WERI-Rb-1 (cell line): ENCODE results near the gene MPC1.
A peak's percentile ranks its signal among the peaks of the same experiment; 100 is the strongest.
"Not testable (repeated sequence)": the region's sequence is repeated elsewhere in the genome, so short reads cannot be mapped to it uniquely, and the experiment has no call there.

ENCODE experiments used
- DNase-seq: peaks from one replicate; pipeline ENCODE4 v3.0.0-alpha.2; 2020
- H3K27ac ChIP-seq: fragments of 250-450 bp; sonication (Bioruptor Pico); 2 replicates; pipeline ENCODE4 v1.5.1; 2020; ENCODE audit warnings: mild to moderate bottlenecking, moderate library complexity
- H3K27me3 ChIP-seq: fragments of 250-450 bp; sonication (Bioruptor Pico); 2 replicates; pipeline ENCODE4 v1.5.1; 2021; ENCODE audit warnings: mild to moderate bottlenecking, low read depth, moderate library complexity; ENCODE audit not compliant: insufficient read depth, severe bottlenecking
- H3K36me3 ChIP-seq: fragments of 250-450 bp; sonication (Bioruptor Pico); 2 replicates; pipeline ENCODE4 v1.5.1; 2020; ENCODE audit warnings: mild to moderate bottlenecking, moderate library complexity
- H3K4me3 ChIP-seq: 2 replicates; pipeline ENCODE4 v1.5.1; 2011; ENCODE audit warnings: low read depth, mild to moderate bottlenecking, control low read depth, low read length
- H3K9me3 ChIP-seq: fragments of 250-450 bp; sonication (Bioruptor Pico); 2 replicates; pipeline ENCODE4 v1.5.1; 2021; ENCODE audit warnings: mild to moderate bottlenecking, moderate library complexity; ENCODE audit not compliant: severe bottlenecking
- TF ChIP-seq, protein P1 (sequence below): IDR thresholded peaks from 2 replicates; pipeline ENCODE4 v1.5.1; 2011; ENCODE audit warnings: low read depth, mild to moderate bottlenecking, control low read depth, inconsistent platforms, low read length

Gene MPC1

DNA sequence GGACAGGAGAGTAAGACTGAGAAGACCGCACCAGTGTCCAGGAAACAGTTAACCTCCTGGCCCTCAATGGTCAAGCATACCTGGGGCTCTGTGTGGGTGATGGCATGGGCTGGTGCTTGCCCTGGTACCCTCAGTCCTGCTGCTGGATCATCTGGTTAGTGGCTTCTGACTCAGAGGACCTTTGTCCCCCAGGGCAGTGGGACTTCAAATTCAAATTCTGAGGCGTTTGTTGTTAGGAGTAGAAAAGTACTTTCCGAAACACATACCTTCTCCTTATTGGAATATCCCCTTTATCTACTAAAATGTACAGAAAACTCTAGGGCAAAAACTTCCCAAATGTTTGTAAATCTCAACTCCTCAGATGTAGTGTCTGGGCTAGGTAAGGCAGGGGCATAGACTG is 36.3 kb downstream of the MPC1 start:
- peaks cover 2% of the 10 kb centered on the region; the same call in 1 of the 2 replicates for H3K36me3 ChIP-seq
- TF ChIP-seq, protein P1, sequence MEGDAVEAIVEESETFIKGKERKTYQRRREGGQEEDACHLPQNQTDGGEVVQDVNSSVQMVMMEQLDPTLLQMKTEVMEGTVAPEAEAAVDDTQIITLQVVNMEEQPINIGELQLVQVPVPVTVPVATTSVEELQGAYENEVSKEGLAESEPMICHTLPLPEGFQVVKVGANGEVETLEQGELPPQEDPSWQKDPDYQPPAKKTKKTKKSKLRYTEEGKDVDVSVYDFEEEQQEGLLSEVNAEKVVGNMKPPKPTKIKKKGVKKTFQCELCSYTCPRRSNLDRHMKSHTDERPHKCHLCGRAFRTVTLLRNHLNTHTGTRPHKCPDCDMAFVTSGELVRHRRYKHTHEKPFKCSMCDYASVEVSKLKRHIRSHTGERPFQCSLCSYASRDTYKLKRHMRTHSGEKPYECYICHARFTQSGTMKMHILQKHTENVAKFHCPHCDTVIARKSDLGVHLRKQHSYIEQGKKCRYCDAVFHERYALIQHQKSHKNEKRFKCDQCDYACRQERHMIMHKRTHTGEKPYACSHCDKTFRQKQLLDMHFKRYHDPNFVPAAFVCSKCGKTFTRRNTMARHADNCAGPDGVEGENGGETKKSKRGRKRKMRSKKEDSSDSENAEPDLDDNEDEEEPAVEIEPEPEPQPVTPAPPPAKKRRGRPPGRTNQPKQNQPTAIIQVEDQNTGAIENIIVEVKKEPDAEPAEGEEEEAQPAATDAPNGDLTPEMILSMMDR: no peak
- no peak for DNase-seq
- H3K27me3 ChIP-seq: no peaks in the 10 kb centered on the region
- no peak overlapping the region for H3K4me3 ChIP-seq
- no peak overlapping the region for H3K27ac ChIP-seq
- H3K9me3 ChIP-seq: peaks cover 7% of the 10 kb centered on the region

GRCh38 chr6:166345672-166346071 is 37.1 kb downstream of the MPC1 start:
- H3K4me3 ChIP-seq, H3K27ac ChIP-seq, DNase-seq, H3K27me3 ChIP-seq, H3K9me3 ChIP-seq, H3K36me3 ChIP-seq: not testable (repeated sequence)

GRCh38 chr6:166344921-166345320 is 37.8 kb downstream of the MPC1 start:
- DNase-seq: peak; percentile 36
- H3K36me3 ChIP-seq, H3K9me3 ChIP-seq, H3K4me3 ChIP-seq, H3K27me3 ChIP-seq: not testable (repeated sequence)
- peak overlapping the region; percentile 43 for H3K27ac ChIP-seq

- H3K4me3 ChIP-seq: no peak overlapping the region
- peak overlapping the region; percentile 43; the same call in 1 of the 2 replicates for H3K27ac ChIP-seq
- no peak for DNase-seq
- H3K9me3 ChIP-seq: no peaks in the 10 kb centered on the region
- H3K36me3 ChIP-seq: peaks cover 14% of the 10 kb centered on the region
- no peaks in the 10 kb centered on the region for H3K27me3 ChIP-seq
- TF ChIP-seq, protein P1: no peak
Measured at GRCh38 chr6:166344240-166344639, 38.5 kb downstream of the MPC1 start.

DNA sequence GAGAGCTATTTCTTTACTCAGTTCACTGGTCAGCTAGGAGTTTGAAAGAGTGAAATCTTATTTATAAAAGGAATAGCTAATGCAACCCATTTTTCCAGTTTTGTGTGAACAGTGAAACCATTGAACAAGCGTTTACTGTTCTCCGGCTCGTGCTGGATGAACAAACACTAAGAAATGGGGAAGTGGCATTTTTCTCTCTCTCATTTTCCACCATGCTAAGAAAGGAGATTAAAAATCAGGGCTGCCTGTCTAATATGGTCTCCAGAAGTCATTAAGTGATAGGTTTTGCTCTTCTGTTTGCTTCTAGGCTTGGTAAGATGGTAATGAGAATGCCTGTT is 39.6 kb downstream of the MPC1 start:
- TF ChIP-seq, protein P1: no peak
- H3K4me3 ChIP-seq: peak overlapping the region; percentile 90
- DNase-seq: no peak
- no peaks in the 10 kb centered on the region for H3K27me3 ChIP-seq
- peaks cover 16% of the 10 kb centered on the region for H3K36me3 ChIP-seq
- H3K9me3 ChIP-seq: no peaks in the 10 kb centered on the region
- H3K27ac ChIP-seq: peak overlapping the region; percentile 81

DNA sequence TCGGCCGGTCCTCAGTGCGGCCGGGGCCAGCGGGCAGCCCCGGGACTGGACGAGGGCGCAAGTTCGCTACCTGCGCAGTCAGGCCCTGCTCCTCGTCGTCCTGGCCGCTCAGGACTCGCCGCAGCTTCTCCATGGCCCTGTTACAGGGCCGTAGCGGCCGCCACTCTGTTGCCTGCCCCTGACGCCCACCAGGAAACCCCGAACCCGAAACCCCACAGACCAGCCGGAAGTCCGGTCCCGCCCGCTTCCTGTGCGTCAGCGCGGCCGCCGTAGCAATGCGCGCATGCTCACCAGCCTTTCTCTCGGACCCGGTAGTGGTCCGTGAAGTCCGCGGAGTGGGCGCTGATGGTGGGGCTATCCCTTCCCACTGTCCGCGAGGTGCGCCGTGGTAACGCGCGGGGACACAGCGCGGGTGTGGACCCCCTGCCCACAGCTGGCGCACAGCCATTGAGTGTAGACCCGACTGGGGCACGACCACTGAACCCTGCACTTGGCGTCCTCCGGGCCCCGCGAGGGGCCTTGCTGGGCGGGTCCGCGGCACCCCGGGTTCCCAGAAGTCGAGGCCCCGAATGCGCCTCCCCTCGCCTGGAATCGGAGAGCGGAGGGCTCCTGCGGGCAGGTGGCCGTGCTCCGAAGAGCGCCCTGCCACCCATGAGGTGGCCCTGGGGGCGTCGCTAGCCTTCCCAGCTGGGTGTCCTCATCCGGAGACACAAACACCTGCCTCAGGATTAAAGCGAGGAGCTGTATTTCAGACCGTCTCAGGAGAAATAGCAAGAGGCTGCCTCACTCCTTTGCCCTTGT is 40.2 kb downstream of the MPC1 start, which contains the start of gene SFT2D1:
Gene SFT2D1 (minus strand): TSS at position 197 of the 801 bp plus-strand sequence. CDS start 64 bp downstream, at position 133.
- Histone ChIP-seq H3K36me3 (peaks cover 21% of the 10 kb centered on the region), H3K4me3 (peak within 1 kb of the TSS; percentile 90), H3K9me3 (no peaks in the 10 kb centered on the region), H3K27ac (peak within 1 kb of the TSS; percentile 81), H3K27me3 (no peaks in the 10 kb centered on the region)
- DNase-seq: peak; percentile 85
- TF ChIP-seq, protein P1: no peak

DNA sequence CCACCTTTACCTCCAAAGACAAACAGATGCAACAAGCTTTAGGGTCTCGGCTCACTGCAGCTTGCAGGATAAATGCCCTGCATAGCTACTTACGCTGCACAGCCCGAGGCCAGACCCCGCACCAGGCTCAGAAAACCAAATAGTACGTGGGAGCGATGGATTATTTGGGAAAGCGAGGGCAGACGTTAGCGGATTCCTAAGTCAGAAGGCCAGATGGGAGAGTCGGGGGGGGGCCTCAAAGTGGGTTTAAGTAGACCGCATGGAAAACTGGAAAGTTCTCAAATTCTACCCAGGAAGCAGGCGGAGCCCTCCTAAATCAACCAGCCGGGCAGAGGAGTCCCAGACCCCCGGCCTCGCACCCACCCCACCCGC is 40.8 kb downstream of the MPC1 start:
- H3K4me3 ChIP-seq: peak overlapping the region; percentile 90
- peak; percentile 31 for DNase-seq
- peak overlapping the region; percentile 81 for H3K27ac ChIP-seq
- H3K27me3 ChIP-seq: no peaks in the 10 kb centered on the region
- no peaks in the 10 kb centered on the region for H3K9me3 ChIP-seq
- H3K36me3 ChIP-seq: peaks cover 27% of the 10 kb centered on the region
- TF ChIP-seq, protein P1: no peak
